Endodermal cell (in vitro differentiated cells): ENCODE measurements around the gene ZNF335. TPM values are rescaled to one million over a fixed set of nuclear protein-coding genes. Genes with fewer than 3 reads are reported as not detected.

ENCODE experiments used
- DNase-seq: peaks from one replicate; pipeline ENCODE4 v3.0.0-alpha.2; 2017
- H3K27ac ChIP-seq: 2 replicates; pipeline ENCODE4 v1.5.1; 2013; ENCODE audit warnings: mild to moderate bottlenecking, low read depth, low read length, moderate library complexity
- H3K27me3 ChIP-seq: 2 replicates; pipeline ENCODE4 v1.6.1; 2013; ENCODE audit warnings: mild to moderate bottlenecking, low read length, moderate library complexity; ENCODE audit not compliant: insufficient read depth, control insufficient read depth, poor library complexity, severe bottlenecking
- H3K36me3 ChIP-seq: 2 replicates; pipeline ENCODE4 v1.7.0; 2013; ENCODE audit warnings: mild to moderate bottlenecking, low read length, moderate library complexity; ENCODE audit not compliant: control insufficient read depth, insufficient read depth
- H3K4me1 ChIP-seq: one replicate; pipeline ENCODE4 v1.7.0; 2013; ENCODE audit warnings: low read length; ENCODE audit not compliant: control insufficient read depth, insufficient read depth
- H3K4me3 ChIP-seq: 2 replicates; pipeline ENCODE4 v1.5.1; 2013; ENCODE audit warnings: mild to moderate bottlenecking, low read length, moderate library complexity
- H3K9ac ChIP-seq: 2 replicates; pipeline ENCODE4 v1.6.1; 2013; ENCODE audit warnings: mild to moderate bottlenecking, low read length, moderate library complexity; ENCODE audit not compliant: poor library complexity, severe bottlenecking; ENCODE audit errors: extremely low read depth
- H3K9me3 ChIP-seq: 2 replicates; pipeline ENCODE4 v1.6.1; 2013; ENCODE audit warnings: mild to moderate bottlenecking, low read length, moderate library complexity; ENCODE audit not compliant: control insufficient read depth
- H3K27ac Mint-ChIP-seq: 2 replicates; pipeline ENCODE4 v1.8.0; 2020; ENCODE audit warnings: mixed read lengths
- H3K27me3 Mint-ChIP-seq: 2 replicates; pipeline ENCODE4 v1.8.0; 2021; ENCODE audit warnings: mild to moderate bottlenecking, mixed read lengths; ENCODE audit not compliant: insufficient read depth
- H3K36me3 Mint-ChIP-seq: 2 replicates; pipeline ENCODE4 v1.8.0; 2020; ENCODE audit warnings: low read depth, mixed read lengths
- H3K4me1 Mint-ChIP-seq: 2 replicates; pipeline ENCODE4 v1.8.0; 2020; ENCODE audit warnings: mixed read lengths
- H3K4me3 Mint-ChIP-seq: 2 replicates; pipeline ENCODE4 v1.8.0; 2020; ENCODE audit warnings: mild to moderate bottlenecking, moderate library complexity, mixed read lengths
- H3K9me3 Mint-ChIP-seq: 2 replicates; pipeline ENCODE4 v1.8.0; 2020; ENCODE audit warnings: mild to moderate bottlenecking, mixed read lengths
- WGBS, 2 experiments: methylation state at CpG; one replicate each; pipeline versions ENCODE4 v1.1.5 to v1.1.7; 2013; ENCODE audit warnings: missing lambda C conversion rate in 2 of 2, mixed read lengths in 1 of 2; ENCODE audit not compliant: insufficient coverage in 1 of 2, insufficient read length in 1 of 2; 5-methylcytosine and 5-hydroxymethylcytosine counted together
- total RNA-seq, 2 donors: library from RNA; stranded (reverse); fragmentation: NEBNext Ultra II Directional in 1 of 2; extraction: Animal tissue kit (Norgen Biotek cat#: 25700) in 1 of 2; gene quantifications; 2 replicates in 1 of 2; 3 replicates in 1 of 2; pipeline ENCODE4 v1.2.1, GENCODE V29; 2021
- TF ChIP-seq, protein P1 (sequence below): fragments of 200-600 bp; sonication (generic); conservative IDR thresholded peaks from 2 replicates; pipeline ENCODE4 v1.5.0; 2021; ENCODE audit warnings: antibody characterized with exemption, mild to moderate bottlenecking

Gene ZNF335
- total RNA-seq, 2 donors from 2014 or later: 18.3 to 21.0 TPM

- H3K9me3 ChIP-seq: no peaks in the 10 kb centered on the region
- TF ChIP-seq, protein P1, sequence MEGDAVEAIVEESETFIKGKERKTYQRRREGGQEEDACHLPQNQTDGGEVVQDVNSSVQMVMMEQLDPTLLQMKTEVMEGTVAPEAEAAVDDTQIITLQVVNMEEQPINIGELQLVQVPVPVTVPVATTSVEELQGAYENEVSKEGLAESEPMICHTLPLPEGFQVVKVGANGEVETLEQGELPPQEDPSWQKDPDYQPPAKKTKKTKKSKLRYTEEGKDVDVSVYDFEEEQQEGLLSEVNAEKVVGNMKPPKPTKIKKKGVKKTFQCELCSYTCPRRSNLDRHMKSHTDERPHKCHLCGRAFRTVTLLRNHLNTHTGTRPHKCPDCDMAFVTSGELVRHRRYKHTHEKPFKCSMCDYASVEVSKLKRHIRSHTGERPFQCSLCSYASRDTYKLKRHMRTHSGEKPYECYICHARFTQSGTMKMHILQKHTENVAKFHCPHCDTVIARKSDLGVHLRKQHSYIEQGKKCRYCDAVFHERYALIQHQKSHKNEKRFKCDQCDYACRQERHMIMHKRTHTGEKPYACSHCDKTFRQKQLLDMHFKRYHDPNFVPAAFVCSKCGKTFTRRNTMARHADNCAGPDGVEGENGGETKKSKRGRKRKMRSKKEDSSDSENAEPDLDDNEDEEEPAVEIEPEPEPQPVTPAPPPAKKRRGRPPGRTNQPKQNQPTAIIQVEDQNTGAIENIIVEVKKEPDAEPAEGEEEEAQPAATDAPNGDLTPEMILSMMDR: no peak
- no peak overlapping the region for H3K9ac ChIP-seq
- Mint-ChIP-seq H3K27ac (no peak overlapping the region), H3K4me3 (no peak overlapping the region), H3K4me1 (peaks cover 29% of the 10 kb centered on the region), H3K9me3 (no peaks in the 10 kb centered on the region), H3K36me3 (no peaks in the 10 kb centered on the region), H3K27me3 (no peaks in the 10 kb centered on the region)
- H3K4me3 ChIP-seq: no peak overlapping the region
- WGBS, 2 experiments: 93 to 95% methylated on average over 3 to 5 of the region's 5 CpGs
- H3K27me3 ChIP-seq: no peaks in the 10 kb centered on the region
- no peak for DNase-seq
- H3K4me1 ChIP-seq: peaks cover 9% of the 10 kb centered on the region
- no peaks in the 10 kb centered on the region for H3K36me3 ChIP-seq
- no peak overlapping the region for H3K27ac ChIP-seq
These were observed 29.5 kb upstream of the ZNF335 start for GRCh38 chr20:46001498-46001897.

GRCh38 chr20:46000262-46000996 is 28.4 kb upstream of the ZNF335 start:
- peaks cover 28% of the 10 kb centered on the region for H3K4me1 Mint-ChIP-seq
- H3K36me3 Mint-ChIP-seq: no peaks in the 10 kb centered on the region
- peak; percentile 70 for DNase-seq
- H3K9me3 Mint-ChIP-seq: no peaks in the 10 kb centered on the region
- no peak overlapping the region for H3K27ac ChIP-seq
- no peak overlapping the region for H3K27ac Mint-ChIP-seq
- H3K4me1 ChIP-seq: peaks cover 9% of the 10 kb centered on the region
- no peaks in the 10 kb centered on the region for H3K9me3 ChIP-seq
- no peaks in the 10 kb centered on the region for H3K27me3 Mint-ChIP-seq
- no peaks in the 10 kb centered on the region for H3K36me3 ChIP-seq
- no peak overlapping the region for H3K4me3 Mint-ChIP-seq
- H3K9ac ChIP-seq: no peak overlapping the region
- 78 to 83% methylated on average over 11 to 16 of the region's 16 CpGs for WGBS, 2 experiments
- TF ChIP-seq, protein P1: no peak
- no peak overlapping the region for H3K4me3 ChIP-seq
- H3K27me3 ChIP-seq: no peaks in the 10 kb centered on the region

GRCh38 chr20:45999557-46000261 is 27.7 kb upstream of the ZNF335 start:
- H3K27ac ChIP-seq: no peak overlapping the region
- H3K36me3 ChIP-seq: no peaks in the 10 kb centered on the region
- H3K4me1 ChIP-seq: peaks cover 4% of the 10 kb centered on the region
- no peaks in the 10 kb centered on the region for H3K9me3 Mint-ChIP-seq
- TF ChIP-seq, protein P1: no peak
- no peak overlapping the region for H3K4me3 Mint-ChIP-seq
- peaks cover 22% of the 10 kb centered on the region for H3K4me1 Mint-ChIP-seq
- no peak overlapping the region for H3K4me3 ChIP-seq
- H3K9ac ChIP-seq: no peak overlapping the region
- WGBS, 2 experiments: 90 to 97% methylated on average over 4 of the region's 4 CpGs
- no peak for DNase-seq
- no peaks in the 10 kb centered on the region for H3K27me3 ChIP-seq
- H3K36me3 Mint-ChIP-seq: no peaks in the 10 kb centered on the region
- no peaks in the 10 kb centered on the region for H3K9me3 ChIP-seq
- H3K27ac Mint-ChIP-seq: no peak overlapping the region
- H3K27me3 Mint-ChIP-seq: no peaks in the 10 kb centered on the region
